ENCODE measurements around the gene MRPS23. TPM values are rescaled to one million over a fixed set of nuclear protein-coding genes. Genes with fewer than 3 reads are reported as not detected.

The MRPS23 gene
- 40.3 TPM for polyA plus RNA-seq
- long read RNA-seq, donor 1, full-length matches to known transcripts, result 18 of 18 reads
- long read RNA-seq, donor 1, partial matches to known transcripts, result 0 of 18 reads
- long read RNA-seq, donor 1, other reads (novel, unspliced or antisense), result 0 of 18 reads
- long read RNA-seq, donor 2, full-length matches to known transcripts, result 22 of 22 reads
- long read RNA-seq, donor 2, partial matches to known transcripts, result 0 of 22 reads
- long read RNA-seq, donor 2, other reads (novel, unspliced or antisense), result 0 of 22 reads
- long read RNA-seq, donor 3, result 0 reads
- long read RNA-seq, donor 4, full-length matches to known transcripts, result 2 of 2 reads
- long read RNA-seq, donor 4, partial matches to known transcripts, result 0 of 2 reads
- long read RNA-seq, donor 4, other reads (novel, unspliced or antisense), result 0 of 2 reads
- long read RNA-seq, donor 5, full-length matches to known transcripts, result 13 of 13 reads
- long read RNA-seq, donor 5, partial matches to known transcripts, result 0 of 13 reads
- long read RNA-seq, donor 5, other reads (novel, unspliced or antisense), result 0 of 13 reads
- long read RNA-seq, donor 6, full-length matches to known transcripts, result 11 of 22 reads
- long read RNA-seq, donor 6, partial matches to known transcripts, result 11 of 22 reads
- long read RNA-seq, donor 6, other reads (novel, unspliced or antisense), result 0 of 22 reads
- long read RNA-seq, donor 7, full-length matches to known transcripts, result 9 of 9 reads
- long read RNA-seq, donor 7, partial matches to known transcripts, result 0 of 9 reads
- long read RNA-seq, donor 7, other reads (novel, unspliced or antisense), result 0 of 9 reads
- long read RNA-seq, donor 8, full-length matches to known transcripts, result 19 of 19 reads
- long read RNA-seq, donor 8, partial matches to known transcripts, result 0 of 19 reads
- long read RNA-seq, donor 8, other reads (novel, unspliced or antisense), result 0 of 19 reads
- long read RNA-seq, donor 9, full-length matches to known transcripts, result 19 of 25 reads
- long read RNA-seq, donor 9, partial matches to known transcripts, result 6 of 25 reads
- long read RNA-seq, donor 9, other reads (novel, unspliced or antisense), result 0 of 25 reads
- long read RNA-seq, donor 10, full-length matches to known transcripts, result 30 of 30 reads
- long read RNA-seq, donor 10, partial matches to known transcripts, result 0 of 30 reads
- long read RNA-seq, donor 10, other reads (novel, unspliced or antisense), result 0 of 30 reads
- long read RNA-seq, donor 11, full-length matches to known transcripts, result 13 of 13 reads
- long read RNA-seq, donor 11, partial matches to known transcripts, result 0 of 13 reads
- long read RNA-seq, donor 11, other reads (novel, unspliced or antisense), result 0 of 13 reads

GRCh38 chr17:57849874-57850754 is at the start of gene MRPS23:
Gene MRPS23 (minus strand): TSS chr17:57850044. CDS start chr17:57850010, 34 bp downstream.
- WGBS (ENCODE audit: insufficient coverage, low lambda C conversion rate), result no CpG with 5 or more reads among the region's 57 CpGs
- peak within 1 kb of the TSS; percentile 95 for H3K4me3 ChIP-seq (ENCODE audit: low read length)
- H3K27ac ChIP-seq (ENCODE audit: low read length), result peak within 1 kb of the TSS; percentile 95
- peaks cover 35% of the 10 kb centered on the region for H3K4me1 ChIP-seq (ENCODE audit: control insufficient read depth, insufficient read depth, low read length)
- DNase-seq, result peak; percentile 98 to 99
- peaks cover 5% of the 10 kb centered on the region for H3K36me3 ChIP-seq (ENCODE audit: control insufficient read depth, insufficient read depth, low read length)
- H3K9me3 ChIP-seq (ENCODE audit: control insufficient read depth, low read depth, low read length), result no peaks in the 10 kb centered on the region
- no peaks in the 10 kb centered on the region for H3K27me3 ChIP-seq (ENCODE audit: control insufficient read depth, insufficient read depth, low read length)

- WGBS (ENCODE audit: insufficient coverage, low lambda C conversion rate), result 67% methylated on average over 2 of the region's 8 CpGs
- H3K9me3 ChIP-seq (ENCODE audit: control insufficient read depth, low read depth, low read length), result no peaks in the 10 kb centered on the region
- no peak for DNase-seq
- H3K36me3 ChIP-seq (ENCODE audit: control insufficient read depth, insufficient read depth, low read length), result no peaks in the 10 kb centered on the region
- H3K27ac ChIP-seq (ENCODE audit: low read length), result peak overlapping the region; percentile 55
- H3K27me3 ChIP-seq (ENCODE audit: control insufficient read depth, insufficient read depth, low read length), result no peaks in the 10 kb centered on the region
- H3K4me1 ChIP-seq (ENCODE audit: control insufficient read depth, insufficient read depth, low read length), result peaks cover 64% of the 10 kb centered on the region
- H3K4me3 ChIP-seq (ENCODE audit: low read length), result no peak overlapping the region
Measured at GRCh38 chr17:57899391-57899790, 49.5 kb upstream of the MRPS23 start.

- Histone ChIP-seq H3K4me3 (ENCODE audit: low read length) (no peak overlapping the region), H3K4me1 (ENCODE audit: control insufficient read depth, insufficient read depth, low read length) (peaks cover 61% of the 10 kb centered on the region), H3K9me3 (ENCODE audit: control insufficient read depth, low read depth, low read length) (no peaks in the 10 kb centered on the region), H3K27ac (ENCODE audit: low read length) (peak overlapping the region; percentile 55), H3K36me3 (ENCODE audit: control insufficient read depth, insufficient read depth, low read length) (no peaks in the 10 kb centered on the region), H3K27me3 (ENCODE audit: control insufficient read depth, insufficient read depth, low read length) (no peaks in the 10 kb centered on the region)
- WGBS (ENCODE audit: insufficient coverage, low lambda C conversion rate), result no CpG with 5 or more reads among the region's 9 CpGs
- DNase-seq, result no peak
Measured at GRCh38 chr17:57898487-57899311, 48.9 kb upstream of the MRPS23 start.

- peaks cover 59% of the 10 kb centered on the region for H3K4me1 ChIP-seq (ENCODE audit: control insufficient read depth, insufficient read depth, low read length)
- DNase-seq, result peak in 1 of 2 donors; percentile 56
- no CpG with 5 or more reads among the region's 8 CpGs for WGBS (ENCODE audit: insufficient coverage, low lambda C conversion rate)
Measured at GRCh38 chr17:57895382-57896060, 45.7 kb upstream of the MRPS23 start.

GRCh38 chr17:57894848-57895247 is 45.0 kb upstream of the MRPS23 start:
- no peaks in the 10 kb centered on the region for H3K9me3 ChIP-seq (ENCODE audit: control insufficient read depth, low read depth, low read length)
- no peak overlapping the region for H3K4me3 ChIP-seq (ENCODE audit: low read length)
- H3K36me3 ChIP-seq (ENCODE audit: control insufficient read depth, insufficient read depth, low read length), result no peaks in the 10 kb centered on the region
- no CpG with 5 or more reads among the region's 1 CpG for WGBS (ENCODE audit: insufficient coverage, low lambda C conversion rate)
- H3K27ac ChIP-seq (ENCODE audit: low read length), result peak overlapping the region; percentile 9
- peaks cover 59% of the 10 kb centered on the region for H3K4me1 ChIP-seq (ENCODE audit: control insufficient read depth, insufficient read depth, low read length)
- H3K27me3 ChIP-seq (ENCODE audit: control insufficient read depth, insufficient read depth, low read length), result no peaks in the 10 kb centered on the region
- no peak for DNase-seq

More at GRCh38 chr17:57895382-57896060, 45.7 kb upstream of the MRPS23 start:
- H3K9me3 ChIP-seq (ENCODE audit: control insufficient read depth, low read depth, low read length), result no peaks in the 10 kb centered on the region
- H3K36me3 ChIP-seq (ENCODE audit: control insufficient read depth, insufficient read depth, low read length), result no peaks in the 10 kb centered on the region
- H3K27ac ChIP-seq (ENCODE audit: low read length), result peak overlapping the region; percentile 6
- H3K4me3 ChIP-seq (ENCODE audit: low read length), result no peak overlapping the region
- no peaks in the 10 kb centered on the region for H3K27me3 ChIP-seq (ENCODE audit: control insufficient read depth, insufficient read depth, low read length)

GRCh38 chr17:57892820-57893595 is 43.2 kb upstream of the MRPS23 start:
- DNase-seq, result peak; percentile 81 to 93
- Histone ChIP-seq H3K9me3 (ENCODE audit: control insufficient read depth, low read depth, low read length) (no peaks in the 10 kb centered on the region), H3K36me3 (ENCODE audit: control insufficient read depth, insufficient read depth, low read length) (no peaks in the 10 kb centered on the region), H3K4me3 (ENCODE audit: low read length) (peak overlapping the region; percentile 17), H3K4me1 (ENCODE audit: control insufficient read depth, insufficient read depth, low read length) (peaks cover 41% of the 10 kb centered on the region), H3K27ac (ENCODE audit: low read length) (peak overlapping the region; percentile 91), H3K27me3 (ENCODE audit: control insufficient read depth, insufficient read depth, low read length) (no peaks in the 10 kb centered on the region)
- 7% methylated on average over 2 of the region's 16 CpGs for WGBS (ENCODE audit: insufficient coverage, low lambda C conversion rate)

- WGBS (ENCODE audit: insufficient coverage, low lambda C conversion rate), result no CpG with 5 or more reads among the region's 6 CpGs
- peak; percentile 80 to 85 for DNase-seq
- Histone ChIP-seq H3K4me3 (ENCODE audit: low read length) (no peak overlapping the region), H3K27me3 (ENCODE audit: control insufficient read depth, insufficient read depth, low read length) (no peaks in the 10 kb centered on the region), H3K36me3 (ENCODE audit: control insufficient read depth, insufficient read depth, low read length) (no peaks in the 10 kb centered on the region), H3K4me1 (ENCODE audit: control insufficient read depth, insufficient read depth, low read length) (peaks cover 40% of the 10 kb centered on the region), H3K9me3 (ENCODE audit: control insufficient read depth, low read depth, low read length) (no peaks in the 10 kb centered on the region), H3K27ac (ENCODE audit: low read length) (peak overlapping the region; percentile 91)
Measured at GRCh38 chr17:57892146-57892819, 42.4 kb upstream of the MRPS23 start.

- no peak for DNase-seq
- Histone ChIP-seq H3K27me3 (ENCODE audit: control insufficient read depth, insufficient read depth, low read length) (no peaks in the 10 kb centered on the region), H3K27ac (ENCODE audit: low read length) (no peak overlapping the region), H3K36me3 (ENCODE audit: control insufficient read depth, insufficient read depth, low read length) (no peaks in the 10 kb centered on the region), H3K4me1 (ENCODE audit: control insufficient read depth, insufficient read depth, low read length) (peaks cover 39% of the 10 kb centered on the region), H3K9me3 (ENCODE audit: control insufficient read depth, low read depth, low read length) (no peaks in the 10 kb centered on the region), H3K4me3 (ENCODE audit: low read length) (no peak overlapping the region)
- 100% methylated on average over 1 of the region's 4 CpGs for WGBS (ENCODE audit: insufficient coverage, low lambda C conversion rate)
Measured at GRCh38 chr17:57890857-57891232, 41.0 kb upstream of the MRPS23 start.

Data from large intestine (tissue), 12 donors.